Fibroblast of pulmonary artery (primary cell): ENCODE results near the gene FAM241A.
"Not testable (repeated sequence)": the region's sequence is repeated elsewhere in the genome, so short reads cannot be mapped to it uniquely, and the experiment has no call there.

Experiments used
- DNase-seq: peaks from one replicate; pipeline ENCODE4 v3.0.0-alpha.2; 2010; ENCODE audit warnings: low read depth
- H3K4me3 ChIP-seq: replicated peaks from 2 replicates; pipeline ENCODE4 v1.5.1; 2011; ENCODE audit warnings: low read depth, mild to moderate bottlenecking, control low read depth, low read length, moderate library complexity
- CTCF ChIP-seq: IDR thresholded peaks from 2 replicates; pipeline ENCODE4 v1.5.1; 2011; ENCODE audit warnings: mild to moderate bottlenecking, control low read depth, low read length, inconsistent platforms; ENCODE audit errors: missing control alignments

The FAM241A gene

GRCh38 chr4:112172180-112172579 lies 26.9 kb downstream of the FAM241A start:
- no peak for DNase-seq
- TF ChIP-seq CTCF: no peak
- H3K4me3 ChIP-seq: no peak overlapping the region

DNA sequence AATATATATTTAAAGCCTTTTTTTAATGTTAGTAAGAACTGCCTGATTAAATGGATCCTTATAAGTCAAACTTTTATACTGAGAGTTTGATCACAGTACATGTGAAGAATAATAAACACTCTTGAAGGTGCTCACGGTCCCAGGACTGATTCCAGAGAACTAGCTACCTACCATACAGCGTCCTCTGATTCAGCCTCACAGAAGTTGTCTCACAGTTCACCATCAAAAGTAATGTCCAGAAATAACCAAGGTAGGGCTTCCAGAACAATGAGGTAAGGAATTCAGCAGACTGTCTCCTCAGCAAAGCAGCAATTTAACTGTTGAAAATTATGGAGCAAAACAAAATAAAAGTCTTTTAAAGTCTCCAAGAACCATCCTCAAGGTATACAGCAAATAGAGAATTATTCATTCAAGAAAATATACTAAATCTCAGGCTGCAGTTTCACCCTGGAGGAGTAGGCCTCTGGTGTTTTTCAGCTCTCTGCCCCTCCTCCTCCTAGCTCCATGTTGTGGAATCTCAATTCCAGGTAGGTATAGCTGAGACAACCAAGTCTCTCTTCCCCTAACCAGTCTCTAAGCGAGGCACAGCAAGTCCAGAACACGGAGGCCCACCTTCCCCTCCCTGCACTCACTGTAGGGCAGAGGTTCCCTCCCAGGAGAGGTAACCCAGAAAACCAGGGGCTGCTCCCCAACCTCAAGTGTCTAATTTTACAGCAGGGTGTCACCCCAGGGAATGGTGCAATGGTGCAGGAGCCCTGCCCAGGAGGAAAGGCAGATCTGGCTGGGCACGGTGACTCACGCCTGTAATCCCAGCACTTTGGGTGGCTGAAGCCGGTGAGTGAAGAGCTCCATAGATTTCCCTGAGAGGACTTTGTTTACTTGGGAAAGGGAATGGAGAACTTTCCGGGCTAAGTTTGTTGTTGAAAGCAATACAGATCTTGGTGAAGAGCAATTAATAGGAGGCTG lies 28.6 kb downstream of the FAM241A start:
- no peak overlapping the region for H3K4me3 ChIP-seq
- TF ChIP-seq CTCF: no peak
- no peak for DNase-seq

DNA sequence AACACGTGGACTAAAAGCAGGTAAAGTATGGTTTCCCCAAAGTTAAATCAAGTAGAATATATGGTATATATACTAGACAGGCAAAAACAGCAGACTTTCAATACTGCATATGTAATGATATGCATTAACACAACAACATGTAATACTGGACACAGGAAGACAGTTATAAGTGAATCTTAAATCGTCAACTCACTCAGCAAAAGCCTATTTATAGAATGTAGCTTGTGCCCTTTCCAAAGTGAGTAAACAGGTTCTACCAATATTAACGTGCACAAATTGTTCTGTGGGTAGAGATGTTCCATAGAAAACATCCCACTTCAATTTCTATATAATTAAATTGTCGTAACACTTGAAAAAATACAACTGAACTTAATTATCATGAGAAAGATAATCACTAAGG lies 30.6 kb downstream of the FAM241A start:
- no peak for DNase-seq
- TF ChIP-seq CTCF: no peak
- no peak overlapping the region for H3K4me3 ChIP-seq

DNA sequence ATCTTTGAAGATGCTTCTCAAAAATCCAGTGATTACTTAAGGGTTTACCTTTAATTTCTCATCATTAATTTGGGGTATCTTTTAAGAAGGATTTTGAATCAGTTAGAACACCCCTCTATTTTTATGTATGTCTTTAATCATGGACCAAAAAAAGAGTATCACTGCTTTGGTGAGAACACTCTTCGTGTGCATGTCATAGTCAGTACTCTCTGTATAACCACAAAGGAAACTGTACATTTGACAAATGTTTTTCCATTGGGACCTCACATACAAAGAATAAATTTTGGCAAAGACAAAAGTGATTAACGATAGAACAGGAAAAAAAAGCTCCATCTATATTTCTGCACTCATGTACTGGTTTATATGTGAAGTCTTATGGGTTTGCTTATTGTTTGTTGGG lies 31.3 kb downstream of the FAM241A start:
- no peak overlapping the region for H3K4me3 ChIP-seq
- no peak for TF ChIP-seq CTCF
- DNase-seq: no peak

- DNase-seq, H3K4me3 ChIP-seq: not testable (repeated sequence)
These were observed 33.5 kb downstream of the FAM241A start for GRCh38 chr4:112178741-112179140.

DNA sequence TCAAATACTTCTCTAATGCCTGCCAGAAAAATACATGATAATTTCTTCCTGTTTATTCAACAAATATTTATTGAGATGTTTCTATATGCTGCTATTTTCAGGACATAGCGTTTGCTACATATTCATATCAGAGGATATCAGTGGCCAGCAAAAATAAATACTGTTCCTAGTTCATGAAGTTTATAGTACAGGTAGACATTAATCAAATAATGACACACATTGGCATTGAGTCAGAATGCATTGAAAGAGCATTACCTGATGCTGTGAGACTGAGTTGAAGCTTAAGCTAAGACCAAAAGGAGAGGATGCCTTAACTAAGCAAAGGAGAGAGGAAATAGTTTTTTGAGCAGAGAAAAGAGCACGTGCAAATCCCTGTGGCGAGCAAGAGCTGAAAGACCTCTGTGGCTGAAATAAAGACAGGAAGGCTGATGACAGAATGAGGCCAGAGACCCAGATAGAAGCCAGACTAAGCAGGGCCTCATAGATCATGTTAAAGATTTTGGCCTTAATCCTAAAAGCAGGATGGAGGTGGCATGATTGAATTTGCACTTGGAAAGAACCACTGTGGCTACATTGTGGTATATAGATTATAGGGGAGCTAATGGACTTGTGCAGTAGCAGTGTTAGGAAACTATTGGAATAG lies 36.2 kb downstream of the FAM241A start:
- no peak for TF ChIP-seq CTCF
- H3K4me3 ChIP-seq: no peak overlapping the region
- no peak for DNase-seq

DNA sequence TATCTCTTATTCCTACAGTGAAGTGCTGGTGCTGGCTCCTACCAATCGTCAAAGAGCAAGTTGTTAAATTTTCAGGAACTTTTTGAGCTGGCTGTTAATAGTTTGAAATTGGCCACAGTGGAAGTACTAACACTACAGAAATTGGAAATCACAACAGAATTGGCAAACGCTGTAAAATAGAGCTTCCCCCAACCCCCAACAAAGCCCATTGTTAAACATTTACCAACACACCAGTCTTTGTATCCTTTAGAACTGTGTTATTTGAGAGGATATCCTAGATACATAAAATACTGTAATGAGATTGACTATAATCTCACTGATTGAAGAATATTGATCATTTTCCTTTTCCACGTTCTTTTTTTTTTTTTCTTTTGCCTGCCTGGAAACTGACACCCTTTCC lies 37.4 kb downstream of the FAM241A start:
- DNase-seq: no peak
- no peak for TF ChIP-seq CTCF
- H3K4me3 ChIP-seq: no peak overlapping the region
